Body of pancreas (tissue), 4 donors: ENCODE measurements around the gene PXYLP1. TPM values are rescaled to one million over a fixed set of nuclear protein-coding genes. Genes with fewer than 3 reads are reported as not detected.

Experiments used
- ATAC-seq: fragments of 150-250 bp; one replicate; pipeline ENCODE4 v1.9.1; 2016
- DNase-seq, 4 donors: peaks; one replicate each; pipeline ENCODE4 v3.0.0-alpha.2; 2019
- H3K27ac ChIP-seq, 4 donors: fragments of 200-600 bp; sonication (generic); 1 replicate in 3 of 4; 2 replicates in 1 of 4; pipeline versions ENCODE4 v1.5.1 to v1.6.1; 2016 to 2019; ENCODE audit warnings: mild to moderate bottlenecking in 1 of 4, mixed read lengths in 1 of 4, moderate library complexity in 1 of 4
- H3K27me3 ChIP-seq, 2 donors: fragments of 200-600 bp; sonication (generic); one replicate each; pipeline ENCODE4 v1.6.0; 2016; ENCODE audit warnings: mild to moderate bottlenecking in 1 of 2
- H3K36me3 ChIP-seq, 2 donors: fragments of 200-600 bp; sonication (generic); replicated peaks in 1 of 2; 2 replicates each; pipeline ENCODE4 v1.5.1; 2016; ENCODE audit warnings: low read depth in 2 of 2; ENCODE audit not compliant: insufficient read depth in 1 of 2
- H3K4me1 ChIP-seq: fragments of 200-600 bp; sonication (generic); one replicate; pipeline ENCODE4 v1.6.0; 2016
- H3K4me3 ChIP-seq, 2 donors: fragments of 200-600 bp; sonication (generic); 1 replicate in 1 of 2; 2 replicates in 1 of 2; pipeline ENCODE4 v1.5.1; 2016 to 2019
- H3K9me3 ChIP-seq, 3 donors: fragments of 200-600 bp; sonication (generic); 1 replicate in 2 of 3; 2 replicates in 1 of 3; pipeline ENCODE4 v1.5.1; 2016
- CTCF ChIP-seq, 7 experiments: fragments of 450-650 bp in 4 of 7; fragments of 200-600 bp in 3 of 7; sonication (generic) in 3 of 7; IDR thresholded peaks; one replicate each; pipeline ENCODE4 v1.5.1; 2016 to 2019; ENCODE audit warnings: antibody characterized with exemption in 7 of 7
- POLR2A ChIP-seq, 3 donors: fragments of 450-650 bp; IDR thresholded peaks; one replicate each; pipeline ENCODE4 v1.6.1; 2016; ENCODE audit warnings: antibody characterized with exemption in 3 of 3, mild to moderate bottlenecking in 2 of 3
- WGBS, 2 donors: methylation state at CpG; one replicate each; pipeline ENCODE4 v1.1.5; 2017; 5-methylcytosine and 5-hydroxymethylcytosine counted together
- intact Hi-C: fragments of 100-400 bp; cut with DNase I; formaldehyde crosslinking; loops from one replicate; pipeline ENCODE4 v1.15.1; 2023
- total RNA-seq, 2 donors: library from RNA; depleted of rRNA; stranded (reverse); fragments of >200 nt; gene quantifications; one replicate each; pipeline ENCODE4 v1.1.0, GENCODE V29; 2016

The PXYLP1 gene
- total RNA-seq, 2 donors from 2014 or later = 9.9 to 10.5 TPM

- no peak overlapping the region for H3K27ac ChIP-seq
Measured at GRCh38 chr3:141217389-141217788, 14.2 kb upstream of the PXYLP1 start.

GRCh38 chr3:141218162-141218835, 13.3 kb upstream of the PXYLP1 start:
- Histone ChIP-seq H3K4me3 (no peak overlapping the region), H3K27me3 (no peaks in the 10 kb centered on the region), H3K4me1 (no peaks in the 10 kb centered on the region), H3K36me3 (no peaks in the 10 kb centered on the region), H3K9me3 (no peaks in the 10 kb centered on the region), H3K27ac (no peak overlapping the region)
- DNase-seq (no peak), ATAC-seq (no peak)
- TF ChIP-seq CTCF (IDR thresholded peaks at IDR 0.05) (no peak), POLR2A (IDR thresholded peaks at IDR 0.05) (no peak)
- intact Hi-C loops = no loop called here
- WGBS, 2 donors = 67 to 68% methylated on average over 2 of the region's 2 CpGs

More at GRCh38 chr3:141217389-141217788, 14.2 kb upstream of the PXYLP1 start:
- no peaks in the 10 kb centered on the region for H3K9me3 ChIP-seq
- DNase-seq = no peak
- intact Hi-C loops = no loop called here
- no peaks in the 10 kb centered on the region for H3K27me3 ChIP-seq
- no peak for ATAC-seq
- no peak overlapping the region for H3K4me3 ChIP-seq
- TF ChIP-seq POLR2A (IDR thresholded peaks at IDR 0.05) (no peak), CTCF (IDR thresholded peaks at IDR 0.05) (no peak)
- WGBS, 2 donors = 85 to 96% methylated on average over 2 of the region's 2 CpGs
- H3K4me1 ChIP-seq = no peaks in the 10 kb centered on the region
- no peaks in the 10 kb centered on the region for H3K36me3 ChIP-seq

GRCh38 chr3:141218926-141219325, 12.7 kb upstream of the PXYLP1 start:
- Histone ChIP-seq H3K4me3 (no peak overlapping the region), H3K36me3 (no peaks in the 10 kb centered on the region), H3K27ac (no peak overlapping the region), H3K27me3 (no peaks in the 10 kb centered on the region), H3K9me3 (no peaks in the 10 kb centered on the region), H3K4me1 (no peaks in the 10 kb centered on the region)
- DNase-seq (no peak), ATAC-seq (no peak)
- intact Hi-C loops = no loop called here
- WGBS, 2 donors = 53 to 72% methylated on average over 1 to 2 of the region's 2 CpGs
- TF ChIP-seq CTCF (IDR thresholded peaks at IDR 0.05) = no peak
- TF ChIP-seq POLR2A (IDR thresholded peaks at IDR 0.05) = no peak

GRCh38 chr3:141223673-141224166, 7.9 kb upstream of the PXYLP1 start:
- H3K36me3 ChIP-seq = no peaks in the 10 kb centered on the region
- DNase-seq (no peak), ATAC-seq (no peak)
- no peaks in the 10 kb centered on the region for H3K27me3 ChIP-seq
- 93 to 97% methylated on average over 2 of the region's 2 CpGs for whole genome bisulfite sequencing, 2 donors
- H3K4me3 ChIP-seq = no peak overlapping the region
- intact Hi-C loops = no loop called here
- no peak overlapping the region for H3K27ac ChIP-seq
- H3K9me3 ChIP-seq = no peaks in the 10 kb centered on the region
- TF ChIP-seq POLR2A (IDR thresholded peaks at IDR 0.05) = no peak
- no peak for TF ChIP-seq CTCF (IDR thresholded peaks at IDR 0.05)
- H3K4me1 ChIP-seq = peaks cover 4% of the 10 kb centered on the region

- Histone ChIP-seq H3K4me1 (peaks cover 14% of the 10 kb centered on the region), H3K27ac (no peak overlapping the region), H3K4me3 (no peak overlapping the region), H3K9me3 (no peaks in the 10 kb centered on the region), H3K27me3 (no peaks in the 10 kb centered on the region), H3K36me3 (no peaks in the 10 kb centered on the region)
- DNase-seq (no peak), ATAC-seq (no peak)
- TF ChIP-seq POLR2A (IDR thresholded peaks at IDR 0.05) (no peak), CTCF (IDR thresholded peaks at IDR 0.05) (no peak)
- intact Hi-C loops = no loop called here
Measured at GRCh38 chr3:141225939-141226338, 5.7 kb upstream of the PXYLP1 start.
